MM.1S (cell line): ENCODE data around the gene PCDH20.

ENCODE experiments used
- CTCF ChIP-seq: fragments of 300-600 bp; sonication (generic); IDR thresholded peaks from 2 replicates; pipeline ENCODE4 v1.5.1; 2016; ENCODE audit warnings: antibody characterized with exemption, low read length, mixed read lengths
- EZH2 ChIP-seq: fragments of 300-600 bp; sonication (generic); optimal IDR thresholded peaks from 2 replicates; pipeline ENCODE3; 2017; ENCODE audit warnings: low read depth, mild to moderate bottlenecking, antibody characterized with exemption, low read length, mixed read lengths
- EZH2phosphoT487 ChIP-seq: fragments of 300-600 bp; sonication (generic); IDR thresholded peaks from 2 replicates; pipeline ENCODE4 v1.6.1; 2018; ENCODE audit warnings: antibody characterized with exemption, low read length

- TF ChIP-seq CTCF (no peak), EZH2 (no peak), EZH2phosphoT487 (no peak)
These were observed 1.5 kb upstream of the PCDH20 start for GRCh38 chr13:61417086-61417570.
